NCI-H82 (cell line): ENCODE results near the gene ALPK3.

ENCODE experiments used
- DNase-seq: peaks from one replicate; lab custom pipeline; 2025; lab: John Stamatoyannopoulos, UW

The ALPK3 gene

DNA sequence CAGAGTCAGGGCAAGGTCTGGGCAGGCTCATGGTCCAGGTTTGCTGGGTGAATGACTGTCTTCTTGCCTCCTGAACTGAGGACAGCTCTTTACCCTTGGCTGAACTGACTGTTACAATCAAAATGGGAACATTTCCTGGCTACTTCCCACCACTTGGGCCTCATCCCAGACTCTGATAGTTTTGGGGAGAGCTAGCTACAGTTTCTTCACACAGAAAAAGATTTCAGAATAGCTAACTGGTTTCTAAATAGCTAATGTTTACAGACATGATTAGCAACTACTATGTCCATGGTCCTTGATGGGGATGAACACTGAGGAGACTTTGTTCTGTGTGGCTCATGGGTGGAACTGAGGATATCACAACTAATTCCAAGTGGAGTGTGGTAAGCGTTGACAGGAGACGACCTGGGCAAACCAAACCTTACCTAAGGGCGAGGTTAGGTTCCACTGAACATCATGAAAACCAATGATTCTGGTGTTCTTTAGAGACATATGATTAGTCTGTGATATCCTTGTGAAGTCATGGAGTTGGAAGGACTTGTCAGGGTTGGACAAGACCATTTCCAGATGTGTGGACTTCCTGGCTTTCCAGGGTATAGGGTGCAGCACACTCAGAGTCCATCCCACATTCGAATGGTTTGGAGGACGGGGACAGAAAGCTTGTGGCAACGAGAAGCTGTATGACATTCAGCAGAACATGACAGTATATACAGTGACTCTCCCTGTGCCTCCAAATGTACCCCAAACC is 7.3 kb downstream of the ALPK3 start:
- DNase-seq = no peak

- peak; percentile 43 for DNase-seq
These were observed 9.2 kb downstream of the ALPK3 start for GRCh38 chr15:84826369-84826823.

DNA sequence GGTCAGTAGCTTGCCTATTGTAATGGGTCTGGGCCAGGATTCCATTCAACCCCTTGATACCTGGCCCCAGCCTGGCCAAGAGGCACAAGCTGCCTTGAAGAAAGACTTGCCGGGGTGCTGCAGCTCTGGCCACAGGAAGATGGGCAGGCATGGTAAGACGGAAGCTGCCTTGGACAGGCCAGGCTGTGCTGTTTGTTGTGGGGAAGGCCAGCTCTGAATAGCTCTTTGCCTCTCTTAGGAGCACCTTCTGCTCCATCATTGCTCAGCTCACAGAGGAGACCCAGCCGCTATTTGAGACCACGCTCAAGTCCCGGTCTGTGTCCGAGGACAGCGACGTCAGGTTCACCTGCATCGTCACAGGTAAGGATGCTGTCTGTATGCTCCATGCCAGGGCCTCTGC is 10.1 kb downstream of the ALPK3 start:
- no peak for DNase-seq

DNA sequence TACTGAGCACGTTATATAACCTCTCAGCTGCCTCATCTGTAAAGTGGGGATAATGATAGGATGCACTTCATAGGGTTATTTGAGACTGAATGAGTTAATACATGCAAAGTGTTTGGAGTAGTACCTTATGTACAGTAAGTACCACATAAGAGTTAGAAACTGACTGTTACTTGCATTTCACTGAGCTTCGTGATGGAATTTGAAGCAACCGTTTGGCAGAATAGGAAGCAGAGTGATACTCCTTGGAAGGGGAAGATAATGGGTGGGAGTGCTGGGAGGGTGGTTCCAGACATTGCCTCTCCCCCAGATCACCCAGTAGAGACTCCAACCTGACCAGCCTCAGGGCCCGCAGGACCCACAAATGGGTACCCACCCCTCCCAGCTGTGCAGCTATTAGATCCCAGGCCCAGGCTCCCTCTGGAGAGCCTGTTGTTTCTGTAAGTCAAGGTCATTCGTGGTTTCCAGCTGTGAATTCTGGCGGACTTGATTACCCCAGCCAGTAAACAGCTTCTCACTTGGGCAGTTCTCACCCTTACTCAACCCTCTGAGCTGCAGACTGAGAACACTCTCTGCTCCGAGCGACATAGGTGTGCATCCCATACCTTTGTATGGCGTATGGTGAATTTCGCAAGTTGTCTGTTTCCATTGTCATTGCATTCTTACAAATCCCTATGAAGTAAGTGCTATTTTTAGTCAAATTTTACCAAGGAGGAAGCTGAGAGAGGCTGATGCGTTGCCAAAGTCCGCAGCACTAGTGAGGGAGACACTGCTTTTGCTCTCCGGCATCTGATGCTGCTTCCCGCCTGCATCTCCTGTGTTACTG is 11.1 kb downstream of the ALPK3 start:
- DNase-seq = no peak

- no peak for DNase-seq
These were observed 12.3 kb downstream of the ALPK3 start for GRCh38 chr15:84829428-84829827.

- DNase-seq = no peak
These were observed 12.9 kb downstream of the ALPK3 start for GRCh38 chr15:84830036-84830435.

- DNase-seq = no peak
These were observed 13.9 kb downstream of the ALPK3 start for GRCh38 chr15:84831028-84831427.

DNA sequence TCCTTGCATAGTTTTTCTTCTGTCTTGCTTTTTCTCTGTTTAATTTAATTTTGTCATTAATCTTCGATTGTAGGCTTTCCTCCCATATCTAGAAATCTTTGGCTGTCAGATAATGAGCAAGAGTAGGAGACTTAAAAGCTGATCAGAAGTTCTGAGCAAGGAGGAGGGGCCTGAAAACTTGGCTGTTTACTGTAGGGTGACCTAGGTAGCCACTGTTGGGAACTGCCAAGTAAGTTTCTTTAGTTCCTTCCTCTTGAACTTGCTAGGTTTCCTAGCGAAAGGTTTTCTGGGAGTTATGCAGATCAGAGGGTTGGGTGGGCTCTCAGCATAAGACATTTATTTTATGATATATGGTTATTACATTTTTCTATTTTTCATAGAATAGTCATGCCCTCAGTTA is 14.5 kb downstream of the ALPK3 start:
- no peak for DNase-seq

DNA sequence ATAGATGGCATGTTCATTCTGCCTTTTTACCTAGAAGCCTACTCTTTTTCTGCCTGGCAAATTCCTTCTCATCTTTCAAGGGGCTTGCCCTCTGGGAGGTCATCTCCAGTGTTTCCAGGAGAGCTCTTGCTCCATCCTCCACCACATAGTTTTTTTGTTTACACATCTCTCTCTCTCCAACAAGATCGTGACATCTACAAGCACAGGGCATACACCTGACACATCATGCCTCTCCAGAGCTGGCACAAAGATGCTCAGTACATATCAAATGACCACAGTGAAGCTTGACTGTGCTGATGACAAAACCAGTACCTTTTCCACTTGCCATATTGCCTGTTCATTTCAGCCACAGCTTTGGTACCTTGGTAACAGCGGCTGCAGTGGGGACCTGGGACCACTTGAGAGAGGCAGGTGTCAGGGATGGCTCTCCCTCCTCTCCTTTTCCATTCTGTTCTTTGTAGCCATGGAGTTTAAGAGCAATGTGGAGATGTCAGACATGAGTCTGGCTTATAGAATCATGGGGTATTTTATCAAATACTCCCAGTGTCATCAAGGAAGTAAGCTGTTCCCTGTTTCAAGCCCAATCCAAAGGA is 15.4 kb downstream of the ALPK3 start:
- DNase-seq = no peak

- no peak for DNase-seq
These were observed 16.5 kb downstream of the ALPK3 start for GRCh38 chr15:84833447-84834228.

GRCh38 chr15:84834229-84834955 is 17.2 kb downstream of the ALPK3 start:
- DNase-seq = peak; percentile 37

DNA sequence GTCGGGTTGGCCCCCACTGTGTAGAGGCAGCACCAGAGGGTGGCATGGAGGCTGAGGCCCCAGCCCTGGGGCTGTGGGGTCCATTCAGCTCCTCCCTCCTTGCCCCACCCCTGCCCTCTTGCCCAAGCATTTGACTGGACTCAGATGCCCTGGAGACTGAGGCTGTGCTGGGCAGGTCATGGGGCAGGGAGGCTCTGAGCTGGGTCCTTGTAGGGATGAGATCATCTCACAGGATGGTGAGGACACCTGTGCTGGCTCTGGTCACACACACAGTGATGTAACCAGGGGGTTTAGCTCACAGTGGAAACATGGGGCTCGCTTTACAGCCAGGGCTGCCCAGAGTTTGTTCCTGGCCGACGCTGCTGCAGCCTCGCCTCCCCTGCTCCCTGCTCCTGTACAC is 17.8 kb downstream of the ALPK3 start:
- no peak for DNase-seq

GRCh38 chr15:84835661-84836337 is 18.6 kb downstream of the ALPK3 start:
- DNase-seq = no peak

DNA sequence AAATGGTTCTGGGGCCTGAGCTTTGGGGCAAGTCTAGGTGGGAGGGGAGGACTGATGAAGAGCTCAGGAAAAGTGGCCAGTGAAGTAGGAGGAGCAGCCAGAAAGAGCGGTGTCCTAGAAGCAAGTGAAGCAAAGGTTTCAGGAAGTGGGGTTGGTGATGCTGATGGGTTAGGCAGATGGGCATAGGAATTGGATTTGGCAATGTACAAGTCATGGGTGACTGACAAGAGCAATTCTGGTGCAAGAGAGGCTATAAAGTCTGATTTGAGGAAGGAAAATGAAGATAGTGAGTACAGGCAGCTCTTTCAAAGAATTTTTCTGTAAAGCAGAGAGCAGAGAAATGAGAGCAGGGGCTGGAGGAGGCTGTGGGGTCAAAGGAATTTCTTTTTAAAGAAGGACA is 19.7 kb downstream of the ALPK3 start:
- DNase-seq = no peak

DNA sequence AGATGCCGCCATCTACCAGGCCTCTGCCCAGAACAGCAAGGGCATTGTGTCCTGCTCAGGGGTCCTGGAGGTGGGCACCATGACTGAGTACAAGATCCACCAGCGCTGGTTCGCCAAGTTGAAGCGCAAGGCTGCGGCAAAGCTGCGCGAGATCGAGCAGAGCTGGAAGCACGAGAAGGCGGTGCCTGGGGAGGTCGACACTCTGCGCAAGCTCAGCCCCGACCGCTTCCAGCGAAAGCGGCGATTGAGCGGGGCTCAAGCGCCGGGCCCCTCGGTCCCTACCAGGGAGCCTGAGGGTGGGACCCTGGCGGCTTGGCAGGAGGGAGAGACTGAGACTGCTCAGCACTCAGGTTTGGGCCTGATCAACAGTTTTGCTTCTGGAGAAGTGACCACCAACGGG is 22.6 kb downstream of the ALPK3 start:
- no peak for DNase-seq

DNA sequence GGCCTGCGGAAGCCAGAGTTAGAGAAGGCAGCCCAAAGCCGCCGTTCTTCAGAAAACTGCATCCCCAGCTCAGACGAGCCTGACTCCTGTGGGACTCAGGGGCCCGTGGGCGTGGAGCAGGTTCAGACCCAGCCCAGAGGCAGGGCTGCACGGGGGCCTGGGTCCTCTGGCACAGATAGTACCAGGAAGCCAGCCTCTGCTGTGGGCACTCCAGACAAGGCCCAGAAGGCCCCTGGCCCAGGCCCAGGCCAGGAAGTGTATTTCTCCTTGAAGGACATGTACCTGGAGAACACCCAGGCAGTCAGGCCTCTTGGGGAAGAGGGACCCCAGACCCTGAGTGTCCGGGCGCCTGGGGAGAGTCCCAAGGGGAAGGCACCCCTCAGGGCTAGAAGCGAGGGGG is 23.1 kb downstream of the ALPK3 start:
- no peak for DNase-seq

- DNase-seq = no peak
These were observed 23.7 kb downstream of the ALPK3 start for GRCh38 chr15:84840741-84841429.

GRCh38 chr15:84842781-84843180 is 25.6 kb downstream of the ALPK3 start:
- no peak for DNase-seq

- no peak for DNase-seq
These were observed 27.8 kb downstream of the ALPK3 start for GRCh38 chr15:84844964-84845363.

- peak; percentile 78 for DNase-seq
These were observed 28.5 kb downstream of the ALPK3 start for GRCh38 chr15:84845631-84846030.
